ENCODE results near the gene NCBP1.

GRCh38 chr9:97636903-97637302 is 3.3 kb downstream of the NCBP1 start:
- TF ChIP-seq CTCF (IDR thresholded peaks at IDR 0.05) (no peak), POLR2A (IDR thresholded peaks at IDR 0.05) (no peak)
